GM18909 (cell line): ENCODE measurements around the gene FOXD1.
A peak's percentile ranks its signal among the peaks of the same experiment; 100 is the strongest.
"Not testable (repeated sequence)": the region's sequence is repeated elsewhere in the genome, so short reads cannot be mapped to it uniquely, and the experiment has no call there.

ENCODE experiments used
- ATAC-seq: cut with Tn5 transposase; IDR thresholded peaks from one replicate; pipeline ENCODE4 v1.9.1; 2021; ENCODE audit warnings: mild to moderate bottlenecking; ENCODE audit not compliant: unreplicated experiment, poor library complexity

The FOXD1 gene

DNA sequence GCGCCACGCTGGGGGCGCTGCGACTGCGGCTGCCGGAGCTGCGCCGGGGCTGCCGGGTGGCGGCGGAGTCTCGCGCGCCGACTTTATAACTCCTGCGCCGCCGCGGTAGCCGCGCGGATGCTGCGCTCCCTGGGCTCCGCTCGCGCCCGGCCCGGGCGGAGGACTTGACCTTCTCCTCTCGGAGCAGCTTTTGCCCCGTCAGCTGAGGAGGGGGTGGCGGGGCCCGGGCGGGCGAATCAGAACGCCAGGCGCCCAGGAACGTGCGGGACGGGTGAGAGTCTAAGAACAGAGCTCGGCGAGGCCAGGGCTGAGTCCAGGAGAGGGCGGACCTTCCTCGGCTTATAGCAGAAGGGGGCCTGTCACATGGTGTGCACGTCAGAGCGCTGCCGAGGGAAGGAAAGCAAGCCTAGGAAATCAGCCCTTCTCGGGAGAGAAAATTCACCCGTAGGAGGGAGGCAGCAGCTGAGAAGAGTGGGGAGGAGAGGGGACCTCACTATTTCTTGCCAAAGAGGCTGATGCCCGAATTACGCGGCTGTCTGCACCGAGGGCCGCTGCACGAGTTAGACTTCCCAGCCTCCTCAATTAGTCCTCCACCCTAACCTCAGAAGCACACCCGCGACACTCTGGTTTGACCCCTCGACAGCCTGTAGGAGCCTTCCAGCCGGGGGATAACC is at the start of gene FOXD1:
Gene FOXD1, minus strand, starts transcription at position 315 of the 674 bp plus-strand sequence. CDS start 415 bp downstream, outside the sequence.
- no peak for ATAC-seq

DNA sequence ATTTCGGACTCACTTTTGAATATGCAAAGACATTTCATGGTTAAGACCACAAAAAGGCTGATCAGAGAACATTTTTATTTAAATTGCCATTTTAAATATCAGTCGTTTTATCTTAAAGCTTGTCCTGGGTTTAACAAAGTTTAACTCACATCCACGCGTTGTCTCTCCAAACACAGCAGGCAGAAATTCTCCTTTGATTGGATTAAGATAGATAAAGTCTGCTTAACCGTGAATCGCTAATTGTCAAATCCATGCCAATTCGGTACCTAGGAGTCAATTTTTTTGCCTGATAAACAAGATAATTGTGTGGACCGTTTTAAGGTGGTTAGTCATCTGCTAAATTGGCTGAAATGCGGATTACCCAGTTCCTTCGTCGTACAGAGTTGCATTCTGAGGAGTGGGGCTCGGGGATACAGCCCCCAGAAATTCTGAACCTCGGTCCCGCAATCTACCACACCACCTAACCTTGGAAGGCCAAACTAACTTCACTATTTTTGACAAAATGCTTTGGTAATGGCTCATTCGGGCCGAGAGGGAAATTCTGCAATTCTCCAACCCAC is 49.0 kb upstream of the FOXD1 start:
- peak; percentile 10 for ATAC-seq

DNA sequence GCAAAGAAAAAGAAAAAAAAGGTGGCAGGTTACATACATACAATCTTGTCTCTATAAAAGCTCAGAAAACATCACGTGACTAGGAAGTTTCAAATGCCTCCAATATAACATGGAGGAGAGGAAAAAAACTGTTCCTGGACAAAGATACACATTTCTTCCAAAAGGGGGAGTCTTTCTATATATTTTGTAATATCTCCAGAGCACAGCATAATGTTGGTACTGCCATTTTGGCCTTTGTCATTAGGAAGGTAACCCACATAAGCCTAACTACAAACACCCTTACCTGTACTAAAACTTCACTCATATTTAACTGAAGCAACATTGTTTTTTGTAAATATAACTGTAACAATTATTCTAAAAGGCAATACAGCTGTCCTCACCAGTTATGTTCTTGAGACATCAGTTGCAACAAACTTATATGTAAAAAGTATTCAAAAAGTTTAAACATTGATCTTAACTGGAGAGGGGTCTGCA is 48.4 kb upstream of the FOXD1 start:
- no peak for ATAC-seq

DNA sequence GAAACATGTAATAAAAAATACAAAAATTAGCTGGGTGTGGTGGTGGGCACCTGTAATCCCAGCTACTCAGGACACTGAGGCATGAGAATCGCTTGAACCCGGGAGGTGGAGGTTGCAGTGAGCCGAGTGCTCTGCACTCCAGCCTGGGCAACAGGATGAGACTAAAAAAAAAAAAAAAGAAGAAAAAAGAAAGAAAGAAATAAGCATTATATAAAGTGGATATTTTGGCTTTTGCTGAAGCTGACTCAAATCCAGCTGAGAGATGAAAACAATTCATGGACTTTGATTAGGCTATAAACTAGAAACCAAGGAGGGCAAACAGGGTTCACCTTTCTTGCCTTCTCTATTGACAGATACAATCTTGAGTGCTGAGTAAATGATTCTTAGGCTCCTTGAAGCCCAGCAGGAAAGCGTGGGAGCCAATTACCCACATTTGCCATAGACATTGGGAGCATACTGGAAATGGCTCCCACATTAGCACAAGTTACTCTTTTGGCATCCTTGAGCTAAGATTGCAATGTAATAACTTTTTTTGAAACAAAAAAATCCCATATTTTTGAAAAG is 47.3 kb upstream of the FOXD1 start:
- ATAC-seq = no peak

DNA sequence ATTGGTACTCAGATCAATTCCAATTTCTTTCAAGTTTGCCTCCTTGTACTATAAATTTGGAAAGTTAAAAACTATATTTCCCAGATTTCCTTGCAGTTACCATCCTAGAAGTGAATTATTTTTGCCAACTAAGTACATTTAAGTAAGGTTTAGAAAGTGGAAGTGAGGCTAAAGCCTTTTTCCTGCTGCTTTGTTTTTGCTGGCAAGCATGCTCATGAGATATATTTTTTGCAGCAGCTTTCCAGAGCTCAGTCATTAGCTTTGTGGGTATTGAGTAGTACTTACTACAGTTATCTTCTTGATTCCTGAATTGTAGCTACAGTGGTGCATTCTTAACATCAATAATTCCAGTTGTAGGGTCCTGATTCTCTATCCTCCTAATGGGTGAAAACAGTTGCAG is 46.1 kb upstream of the FOXD1 start:
- no peak for ATAC-seq

DNA sequence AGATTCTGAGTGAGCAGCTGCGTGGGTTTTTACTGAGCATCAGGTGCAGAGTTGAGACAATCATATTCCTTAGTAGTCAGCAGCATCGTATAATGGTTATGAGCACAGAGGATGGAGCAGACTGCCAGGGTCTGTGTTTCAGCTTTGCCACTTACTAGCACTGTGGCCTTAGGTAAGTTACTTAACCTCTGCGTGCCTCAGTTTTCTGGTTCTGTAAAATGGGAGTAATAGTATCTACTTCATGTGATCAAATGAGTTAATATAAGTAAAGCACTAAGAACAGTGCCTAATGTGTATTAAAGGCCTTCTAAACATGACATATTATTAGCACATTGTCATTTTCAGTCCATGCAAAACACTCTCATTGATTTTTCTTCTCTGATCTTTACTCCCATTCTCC is 44.8 kb upstream of the FOXD1 start:
- ATAC-seq = no peak

DNA sequence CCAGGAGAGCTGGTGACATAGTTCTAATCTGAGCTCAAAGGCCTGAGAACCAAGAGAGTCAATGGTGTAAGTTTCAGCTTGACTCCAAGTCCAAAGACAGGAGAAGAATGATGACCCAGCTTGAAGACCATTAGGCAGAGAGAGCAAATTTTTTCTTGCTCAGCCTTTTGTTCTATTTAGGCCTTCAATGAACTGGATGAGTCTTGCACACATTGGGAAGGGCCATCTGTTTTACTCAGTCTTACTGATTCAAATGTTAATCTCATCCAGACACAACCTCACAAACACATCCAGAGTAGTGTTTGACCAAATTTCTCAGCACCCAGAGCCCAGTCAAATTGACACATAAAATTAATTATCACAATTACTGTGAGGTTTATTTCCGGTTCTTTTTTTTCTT is 42.6 kb upstream of the FOXD1 start:
- ATAC-seq = no peak

DNA sequence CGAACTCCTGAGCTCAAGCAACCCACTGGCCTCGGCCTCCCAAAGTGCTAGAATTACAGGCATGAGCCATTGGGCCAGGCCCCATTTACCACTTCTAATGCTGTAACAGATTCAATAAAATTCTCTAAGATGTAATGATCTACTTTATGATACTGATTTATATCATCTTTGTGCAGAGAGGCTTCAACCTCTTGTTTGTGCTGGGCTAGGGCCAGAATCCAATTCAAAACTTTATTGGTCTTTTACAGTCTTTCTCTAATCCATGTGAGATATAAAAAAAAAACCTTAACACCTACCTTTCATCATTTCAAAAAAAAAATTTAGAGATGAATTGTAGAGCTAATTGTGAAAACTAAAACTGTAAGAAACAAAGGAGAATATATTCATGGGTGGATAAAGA is 41.5 kb upstream of the FOXD1 start:
- no peak for ATAC-seq

DNA sequence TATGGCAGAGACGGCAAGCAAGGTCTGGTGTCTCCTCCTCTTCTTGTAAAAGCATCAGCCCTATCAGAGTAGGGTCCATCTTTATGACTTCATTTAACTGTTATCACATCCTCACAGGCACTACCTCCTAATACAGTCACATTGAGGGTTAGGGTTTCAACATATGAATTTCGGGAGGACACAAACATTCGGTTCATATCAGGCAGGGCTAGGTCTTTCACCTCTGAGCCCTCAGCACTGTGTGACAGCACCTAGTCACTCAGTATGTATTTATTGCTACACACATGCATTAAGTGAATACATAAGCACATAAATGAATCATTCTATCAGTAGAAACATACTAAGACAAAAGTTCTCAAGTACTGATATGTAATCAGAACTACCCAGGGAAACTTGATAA is 40.2 kb upstream of the FOXD1 start:
- ATAC-seq = no peak

DNA sequence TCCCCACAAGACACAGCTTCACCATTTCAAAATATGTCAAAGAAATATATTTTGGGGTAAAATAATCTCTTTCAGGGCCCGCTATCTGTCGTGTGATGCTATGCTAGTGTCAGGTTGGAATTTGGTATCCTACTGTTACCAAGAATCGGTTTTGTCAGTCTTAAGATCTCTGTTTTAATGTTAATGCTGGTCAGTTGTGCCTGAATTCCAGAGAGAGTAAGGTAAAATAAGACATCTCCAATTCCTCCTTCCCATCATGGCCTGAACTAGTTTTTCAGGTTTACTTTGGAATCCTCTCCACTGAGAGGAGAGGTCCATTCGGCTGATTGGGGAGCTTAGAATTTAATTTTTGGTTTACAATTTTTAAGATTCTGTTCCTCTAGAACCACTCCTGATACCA is 39.2 kb upstream of the FOXD1 start:
- ATAC-seq = no peak

DNA sequence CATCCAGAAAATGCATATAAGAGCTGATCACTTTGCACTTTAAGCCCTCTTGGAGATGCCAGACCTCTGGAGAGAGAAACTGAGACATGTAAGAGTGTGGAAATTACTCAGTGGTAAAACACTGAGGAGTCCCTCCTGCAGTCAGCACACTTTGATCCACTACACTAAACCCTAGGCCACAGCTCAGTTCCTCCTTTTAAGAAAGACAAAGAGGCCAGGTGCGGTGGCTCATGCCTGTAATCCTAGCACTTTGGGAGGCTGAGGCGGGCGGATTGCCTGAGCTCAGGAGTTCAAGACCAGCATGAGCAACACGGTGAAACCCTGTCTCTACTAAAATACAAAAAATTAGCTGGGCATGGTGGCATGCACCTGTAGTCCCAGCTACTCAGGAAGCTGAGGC is 38.7 kb upstream of the FOXD1 start:
- ATAC-seq = not testable (repeated sequence)

DNA sequence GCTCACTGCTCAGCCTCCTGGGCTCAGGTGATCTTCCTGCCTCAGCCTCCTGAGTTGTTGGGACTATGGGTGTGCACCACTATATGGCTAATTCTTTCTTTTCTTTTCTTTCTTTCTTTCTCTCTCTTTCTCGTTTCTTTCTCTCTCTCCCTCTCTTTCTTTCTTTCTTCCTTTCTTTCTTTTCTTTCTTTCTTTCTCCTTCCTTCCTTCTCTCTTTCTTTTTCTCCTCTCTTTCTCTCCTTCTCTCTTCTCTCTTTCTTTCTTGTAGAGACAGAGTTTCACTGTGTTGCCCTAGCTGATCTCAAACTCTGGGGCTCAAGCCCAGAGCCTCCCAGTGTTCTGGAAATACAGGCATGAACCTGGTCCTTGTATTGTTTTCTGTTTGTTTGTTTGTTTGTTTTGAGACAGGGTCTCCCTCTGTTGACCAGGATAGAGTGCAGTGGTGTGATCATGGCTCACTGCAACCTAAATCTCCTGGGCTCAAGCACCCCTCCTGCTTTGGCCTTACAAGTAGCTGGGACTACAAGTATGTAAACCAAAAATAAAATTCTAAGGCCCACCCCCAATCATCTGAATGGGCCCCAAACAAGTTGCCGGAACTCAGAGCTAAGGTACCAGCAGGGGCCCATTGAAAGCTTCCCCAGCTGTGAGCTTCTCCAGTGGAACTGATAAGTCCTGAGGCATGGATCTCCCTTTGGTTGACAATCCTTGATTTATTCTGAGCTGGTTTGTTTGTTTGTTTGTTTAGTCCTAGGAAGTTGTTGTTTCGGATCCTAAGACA is 37.7 kb upstream of the FOXD1 start:
- ATAC-seq = no peak

DNA sequence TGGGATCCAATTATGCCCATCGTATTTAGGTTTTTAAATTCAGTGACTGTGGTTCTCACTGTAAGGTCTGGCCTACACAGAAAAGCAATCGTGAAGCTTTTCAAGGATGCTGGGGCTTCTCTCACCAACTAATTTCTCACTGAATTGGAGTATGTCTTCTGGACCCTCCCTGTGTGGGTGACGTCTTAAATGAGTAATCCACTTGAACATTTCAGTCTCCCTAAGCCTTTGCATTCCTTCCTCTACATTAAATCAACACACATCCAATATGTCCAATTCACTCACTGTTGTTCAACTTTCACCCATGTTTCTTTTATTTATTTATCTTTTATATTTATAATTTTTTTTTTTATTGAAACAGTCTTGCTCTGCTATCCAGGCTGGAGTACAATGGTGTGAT is 37.1 kb upstream of the FOXD1 start:
- ATAC-seq = no peak

DNA sequence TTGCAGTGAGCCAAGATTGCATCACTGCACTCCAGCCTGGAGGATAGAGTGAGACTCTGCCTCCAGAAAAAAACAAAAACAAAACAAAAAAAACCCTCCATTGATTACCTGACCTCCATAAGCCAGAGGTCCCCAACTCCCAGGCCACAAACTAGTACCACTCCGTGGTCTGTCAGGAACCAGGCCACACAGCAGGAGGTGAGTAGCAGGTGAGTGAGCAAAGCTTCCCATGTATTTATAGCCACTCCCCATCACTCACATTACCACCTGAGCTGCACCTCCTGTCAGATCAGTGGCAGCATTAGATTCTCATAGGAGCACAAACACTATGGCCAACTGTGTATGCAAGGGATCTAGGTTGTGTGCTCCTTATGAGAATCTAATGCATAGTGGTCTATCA is 35.9 kb upstream of the FOXD1 start:
- no peak for ATAC-seq

DNA sequence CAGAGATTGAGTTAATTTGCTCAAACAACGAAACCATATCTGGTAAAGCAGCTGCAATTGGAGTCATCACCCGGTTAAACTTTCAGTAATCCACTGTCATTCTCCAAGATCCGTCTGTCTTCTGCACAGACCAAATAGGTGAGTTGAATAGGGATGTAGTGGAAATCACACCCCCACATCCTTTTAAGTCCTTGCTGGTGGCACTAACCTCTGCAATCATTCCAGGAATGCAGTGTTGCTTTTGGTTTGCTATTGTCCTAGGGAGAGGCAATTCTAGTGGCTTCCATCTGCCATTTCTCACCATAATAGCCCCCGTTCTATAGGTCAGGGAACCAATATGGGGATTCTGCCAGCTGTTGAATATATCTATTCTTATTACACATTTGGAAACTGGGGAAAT is 35.1 kb upstream of the FOXD1 start:
- no peak for ATAC-seq

DNA sequence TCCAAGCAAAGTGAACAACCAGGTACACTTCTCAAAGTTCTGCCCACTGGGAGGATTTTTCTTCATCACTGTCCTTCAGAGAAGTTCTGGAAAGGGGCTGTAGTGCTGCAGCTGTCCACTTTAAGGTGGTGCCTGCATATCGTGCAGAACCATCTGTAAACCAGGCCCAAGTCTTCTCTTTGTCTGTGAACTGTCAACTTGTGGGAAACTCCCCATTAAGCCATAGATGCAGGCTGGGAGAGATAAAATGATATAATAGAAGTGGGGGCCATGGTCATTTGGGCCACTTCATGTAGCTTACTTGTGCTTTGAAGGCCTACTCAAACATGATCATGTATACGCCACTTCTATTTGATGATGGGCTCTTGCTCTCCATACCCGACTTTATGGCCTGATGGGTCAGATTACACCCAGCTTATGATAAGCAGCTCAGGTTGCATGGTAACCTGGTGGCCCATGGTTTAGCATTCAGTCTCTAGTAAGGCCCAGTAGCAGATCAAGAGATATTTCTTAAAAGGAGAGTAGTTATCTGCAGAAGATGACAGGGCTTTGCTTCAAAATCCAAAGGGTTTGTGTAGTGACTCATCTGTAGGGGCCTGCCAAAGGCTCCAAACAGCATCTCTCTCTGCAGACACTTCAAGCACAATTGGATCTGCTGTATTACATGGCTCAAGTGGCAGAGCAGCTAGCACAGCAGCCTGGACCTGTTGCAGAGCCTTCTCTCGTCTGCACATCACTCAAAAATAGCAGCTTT is 34.0 kb upstream of the FOXD1 start:
- no peak for ATAC-seq

DNA sequence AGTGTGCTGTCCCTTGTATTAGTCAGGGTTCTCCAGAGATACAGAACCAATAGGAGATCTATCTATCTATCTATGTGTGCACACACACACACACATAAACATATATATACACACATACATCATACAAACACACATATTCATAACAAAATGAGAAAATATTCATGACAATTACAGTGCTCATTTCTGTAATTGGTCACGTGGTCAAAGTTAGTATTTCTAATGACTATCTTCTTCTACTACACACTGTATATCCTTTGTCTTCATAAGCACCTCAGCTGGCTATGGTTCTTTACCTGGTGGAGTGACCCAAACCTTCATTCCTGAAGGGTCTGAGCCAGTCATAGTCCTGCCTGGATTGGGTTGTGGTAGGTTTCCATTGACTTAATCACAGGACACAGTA is 31.9 kb upstream of the FOXD1 start:
- no peak for ATAC-seq

DNA sequence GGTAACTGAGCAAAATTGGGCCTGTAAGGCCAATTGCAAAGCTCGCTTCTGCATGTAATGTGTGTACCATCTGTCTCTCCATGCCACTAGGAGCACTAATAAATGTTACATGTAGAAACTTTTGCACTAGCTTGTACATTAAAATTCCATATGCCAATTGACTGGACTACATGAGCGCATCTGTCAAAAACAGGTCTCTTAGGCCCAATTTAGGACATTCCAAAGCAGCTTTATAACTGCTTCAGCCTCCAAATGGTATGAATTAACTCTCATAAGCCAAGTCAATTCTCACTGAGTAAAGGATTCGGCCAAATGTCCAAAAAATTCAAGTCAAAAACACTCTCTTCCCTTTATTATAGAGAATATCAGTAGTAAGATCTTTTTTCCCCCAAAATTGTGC is 23.5 kb upstream of the FOXD1 start:
- no peak for ATAC-seq

DNA sequence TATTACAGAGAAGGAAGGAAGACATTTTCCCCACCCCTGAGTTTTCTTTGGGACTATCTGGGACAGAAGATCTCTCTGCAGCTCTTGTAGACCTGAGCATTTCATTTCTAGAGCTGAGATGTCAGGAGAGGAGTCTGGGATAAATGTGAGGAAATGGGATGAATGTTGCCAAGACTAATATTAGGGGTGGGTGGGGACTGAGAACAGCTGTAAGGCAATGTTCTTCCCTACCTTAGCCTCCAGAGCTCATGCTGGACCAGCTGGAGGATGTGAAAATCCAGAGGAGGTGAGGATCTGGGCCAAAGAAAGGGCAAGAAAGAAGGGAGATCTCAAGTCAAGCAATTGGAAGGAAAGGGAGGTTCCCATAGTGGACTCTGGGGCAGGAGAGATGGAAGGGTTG is 23.1 kb upstream of the FOXD1 start:
- no peak for ATAC-seq

DNA sequence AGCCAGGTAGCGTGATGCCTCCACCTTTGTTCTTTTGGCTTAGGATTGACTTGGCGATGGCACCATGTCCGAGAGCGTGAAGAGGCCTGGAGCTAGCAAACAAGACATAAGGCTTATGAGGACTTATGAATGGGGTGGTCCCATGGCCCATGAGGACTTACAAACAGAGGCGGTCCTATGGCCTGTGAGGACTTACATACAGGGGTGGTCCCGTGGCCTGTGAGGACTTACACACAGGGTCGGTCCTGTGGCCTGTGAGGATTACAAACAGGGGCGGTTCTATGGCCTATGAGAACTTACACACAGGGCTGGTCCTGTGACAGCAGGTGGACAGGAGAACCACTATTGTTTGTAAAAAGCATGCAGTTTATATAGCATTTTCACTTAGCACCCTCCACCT is 21.3 kb upstream of the FOXD1 start:
- ATAC-seq = no peak

DNA sequence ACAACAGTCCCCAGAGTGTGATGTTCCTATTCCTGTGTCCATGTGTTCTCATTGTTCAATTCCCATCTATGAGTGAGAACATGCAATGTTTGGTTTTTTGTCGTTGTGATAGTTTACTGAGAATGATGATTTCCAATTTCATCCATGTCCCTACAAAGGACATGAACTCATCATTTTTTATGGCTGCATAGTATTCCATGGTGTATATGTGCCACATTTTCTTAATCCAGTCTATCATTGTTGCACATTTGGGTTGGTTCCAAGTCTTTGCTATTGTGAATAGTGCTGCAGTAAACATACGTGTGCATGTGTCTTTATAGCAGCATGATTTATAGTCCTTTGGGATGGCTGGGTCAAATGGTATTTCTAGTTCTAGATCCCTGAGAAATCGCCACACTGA is 20.1 kb upstream of the FOXD1 start:
- not testable (repeated sequence) for ATAC-seq
